ENCODE data around the gene PIP4K2A.

DNA sequence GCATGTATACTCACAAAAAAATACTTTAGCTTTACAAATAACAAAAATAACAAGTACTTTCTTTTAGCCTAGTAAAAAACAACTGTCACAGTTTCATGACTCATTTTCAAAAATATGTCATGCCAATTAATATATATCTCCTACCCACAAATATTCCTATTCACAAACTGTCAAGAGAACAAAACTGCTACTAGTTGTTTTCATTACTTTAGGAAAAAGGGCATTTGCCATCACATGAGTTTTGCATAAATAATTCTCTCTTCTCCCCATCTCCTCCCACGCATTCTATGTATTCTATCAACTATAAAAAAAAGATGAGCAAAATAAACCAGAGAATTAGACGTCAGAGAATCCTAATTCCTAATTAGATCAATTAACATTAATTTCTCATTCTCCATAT lies 87.6 kb downstream of the PIP4K2A start:
- TF ChIP-seq, protein P1, sequence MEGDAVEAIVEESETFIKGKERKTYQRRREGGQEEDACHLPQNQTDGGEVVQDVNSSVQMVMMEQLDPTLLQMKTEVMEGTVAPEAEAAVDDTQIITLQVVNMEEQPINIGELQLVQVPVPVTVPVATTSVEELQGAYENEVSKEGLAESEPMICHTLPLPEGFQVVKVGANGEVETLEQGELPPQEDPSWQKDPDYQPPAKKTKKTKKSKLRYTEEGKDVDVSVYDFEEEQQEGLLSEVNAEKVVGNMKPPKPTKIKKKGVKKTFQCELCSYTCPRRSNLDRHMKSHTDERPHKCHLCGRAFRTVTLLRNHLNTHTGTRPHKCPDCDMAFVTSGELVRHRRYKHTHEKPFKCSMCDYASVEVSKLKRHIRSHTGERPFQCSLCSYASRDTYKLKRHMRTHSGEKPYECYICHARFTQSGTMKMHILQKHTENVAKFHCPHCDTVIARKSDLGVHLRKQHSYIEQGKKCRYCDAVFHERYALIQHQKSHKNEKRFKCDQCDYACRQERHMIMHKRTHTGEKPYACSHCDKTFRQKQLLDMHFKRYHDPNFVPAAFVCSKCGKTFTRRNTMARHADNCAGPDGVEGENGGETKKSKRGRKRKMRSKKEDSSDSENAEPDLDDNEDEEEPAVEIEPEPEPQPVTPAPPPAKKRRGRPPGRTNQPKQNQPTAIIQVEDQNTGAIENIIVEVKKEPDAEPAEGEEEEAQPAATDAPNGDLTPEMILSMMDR (conservative IDR thresholded peaks at IDR 0.05; ENCODE audit: low read length), result no peak
- TF ChIP-seq EZH2phosphoT487 (IDR thresholded peaks at IDR 0.05; ENCODE audit: borderline replicate concordance), result no peak

Measured in Loucy (cell line).